ENCODE results near the gene NEMF.
A peak's percentile ranks its signal among the peaks of the same experiment; 100 is the strongest.
"Not testable (repeated sequence)": the region's sequence is repeated elsewhere in the genome, so short reads cannot be mapped to it uniquely, and the experiment has no call there.

Gene NEMF

DNA sequence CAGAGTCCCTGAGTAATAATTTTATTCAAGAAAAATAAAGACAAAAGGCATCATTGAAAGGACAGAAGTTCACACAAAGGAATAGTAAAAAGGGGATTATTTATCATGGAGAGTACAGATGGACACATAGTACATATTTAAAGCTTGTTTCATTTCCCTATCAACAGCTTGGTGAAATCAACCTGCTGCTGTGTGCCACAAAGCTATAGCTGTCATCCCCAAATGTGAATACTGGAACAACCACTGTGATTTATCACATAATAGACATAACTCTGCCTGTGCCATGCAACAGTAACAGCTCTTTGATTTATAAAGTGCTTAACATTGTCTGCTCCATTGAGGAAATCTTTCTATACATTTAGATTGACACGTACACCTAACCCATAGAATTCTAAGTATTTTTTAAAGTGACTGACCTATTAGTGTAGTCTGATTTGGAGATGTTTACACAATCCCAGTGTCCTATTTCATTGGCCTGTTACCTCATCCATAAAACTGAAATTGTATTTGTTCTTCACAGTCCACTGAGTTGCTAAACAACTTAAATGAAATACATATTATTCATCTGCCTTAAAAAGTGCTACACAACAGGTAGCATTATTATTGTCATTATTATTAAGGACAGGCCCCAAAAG, 3.3 kb downstream of the NEMF start:
- no peak for DNase-seq (ENCODE audit: low read depth in 2 of 2)

DNA sequence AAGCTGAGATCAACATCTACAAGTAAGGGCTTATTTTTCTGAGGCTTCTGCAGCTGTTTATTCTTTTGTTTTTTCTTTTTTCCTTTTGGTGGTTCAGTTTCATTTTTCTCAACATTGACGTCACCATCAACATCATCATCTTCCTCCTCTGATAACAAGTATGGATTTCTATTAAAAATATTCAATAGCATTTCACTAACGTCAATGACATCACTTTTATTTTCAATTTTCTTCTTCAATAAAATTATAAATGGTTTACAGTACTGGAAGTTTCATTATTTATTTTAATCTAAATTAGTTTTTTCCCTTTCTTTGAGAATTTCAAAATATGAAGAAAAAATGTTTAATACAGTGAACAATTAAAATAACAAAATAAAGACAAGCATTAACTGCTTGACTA, 23.9 kb downstream of the NEMF start:
- no peak for DNase-seq (ENCODE audit: low read depth in 2 of 2)

GRCh38 chr14:49820176-49820575, 32.4 kb downstream of the NEMF start:
- no peak for DNase-seq (ENCODE audit: low read depth in 2 of 2)

- DNase-seq (ENCODE audit: low read depth in 2 of 2) = no peak
Measured at GRCh38 chr14:49816844-49817243, 35.7 kb downstream of the NEMF start.

DNA sequence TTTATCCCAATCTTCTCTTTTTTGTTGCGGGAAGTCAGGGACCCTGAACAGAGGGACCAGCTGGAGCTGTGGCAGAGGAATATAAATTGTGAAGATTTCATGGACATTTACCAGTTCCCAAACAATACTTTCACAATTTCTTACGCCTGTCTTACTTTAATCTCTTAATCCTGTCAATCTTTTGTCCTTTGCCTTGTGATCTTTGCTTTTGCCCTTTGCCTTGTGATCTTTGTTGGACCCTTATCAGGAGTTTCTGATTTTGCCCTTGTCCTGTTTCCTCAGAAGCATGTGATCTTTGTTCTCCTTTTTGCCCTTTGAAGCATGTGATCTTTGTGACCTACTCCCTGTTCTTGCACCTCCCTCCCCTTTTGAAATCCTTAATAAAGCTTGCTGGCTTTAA, 36.5 kb downstream of the NEMF start:
- DNase-seq (ENCODE audit: low read depth in 2 of 2) = not testable (repeated sequence)

- no peak for DNase-seq (ENCODE audit: low read depth in 2 of 2)
Measured at GRCh38 chr14:49808780-49809179, 43.8 kb downstream of the NEMF start.

DNA sequence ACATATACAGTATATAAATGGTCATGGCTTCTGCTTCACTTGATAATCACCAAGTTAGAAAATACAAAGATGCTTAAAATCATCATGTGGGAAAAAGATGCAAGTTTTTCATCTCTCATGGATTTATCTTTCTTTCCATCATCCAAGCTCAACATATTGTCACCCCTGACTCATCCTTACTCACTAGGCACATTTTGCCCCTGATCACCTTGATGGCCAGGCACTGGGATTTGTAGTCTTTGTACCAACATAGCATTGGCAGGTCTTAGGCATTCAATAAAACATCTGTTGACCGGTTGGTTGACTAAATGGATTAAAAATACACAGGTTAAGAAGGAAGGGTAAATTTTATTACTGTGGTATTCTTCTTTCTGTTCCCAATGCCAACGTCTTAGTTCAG, 56.6 kb downstream of the NEMF start:
- DNase-seq (ENCODE audit: low read depth in 2 of 2) = no peak

DNA sequence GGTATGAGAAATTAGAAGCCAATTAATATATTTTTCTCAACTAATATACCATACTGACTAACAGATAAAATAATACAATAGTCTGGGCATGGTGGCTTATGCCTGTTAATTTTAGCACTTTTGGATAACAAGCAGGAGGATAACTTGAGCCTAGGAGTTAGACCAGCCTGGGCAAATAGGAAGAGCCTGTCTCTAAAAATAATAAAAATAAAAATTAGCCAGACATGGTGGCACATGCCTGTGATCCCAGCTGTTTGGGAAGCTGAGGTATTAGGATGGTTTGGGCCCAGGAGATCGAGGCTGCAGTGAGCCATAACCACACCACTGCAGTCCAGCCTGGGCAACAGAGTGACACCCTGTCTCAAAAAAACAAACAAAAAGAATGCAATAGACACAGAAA, 60.0 kb downstream of the NEMF start:
- no peak for DNase-seq (ENCODE audit: low read depth in 2 of 2)

DNA sequence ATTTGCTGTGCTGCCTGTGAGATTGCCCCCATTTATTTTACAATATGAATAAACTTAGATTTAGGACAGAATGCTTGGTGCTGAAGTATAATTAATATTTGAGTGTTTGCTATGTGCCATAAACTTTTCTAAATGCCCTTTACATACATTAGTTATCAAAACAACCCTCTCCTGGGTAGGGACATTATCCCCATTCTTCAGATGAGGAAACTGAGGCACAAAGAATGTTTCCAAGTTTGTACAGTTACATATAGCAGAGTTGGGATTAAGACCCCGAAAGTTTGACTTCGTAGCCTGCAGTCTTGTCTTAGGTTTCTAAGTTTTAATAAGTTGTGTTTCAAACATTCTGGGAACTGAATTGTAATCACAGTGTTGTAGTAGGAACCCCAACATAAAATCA, 66.3 kb downstream of the NEMF start:
- no peak for DNase-seq (ENCODE audit: low read depth in 2 of 2)

DNA sequence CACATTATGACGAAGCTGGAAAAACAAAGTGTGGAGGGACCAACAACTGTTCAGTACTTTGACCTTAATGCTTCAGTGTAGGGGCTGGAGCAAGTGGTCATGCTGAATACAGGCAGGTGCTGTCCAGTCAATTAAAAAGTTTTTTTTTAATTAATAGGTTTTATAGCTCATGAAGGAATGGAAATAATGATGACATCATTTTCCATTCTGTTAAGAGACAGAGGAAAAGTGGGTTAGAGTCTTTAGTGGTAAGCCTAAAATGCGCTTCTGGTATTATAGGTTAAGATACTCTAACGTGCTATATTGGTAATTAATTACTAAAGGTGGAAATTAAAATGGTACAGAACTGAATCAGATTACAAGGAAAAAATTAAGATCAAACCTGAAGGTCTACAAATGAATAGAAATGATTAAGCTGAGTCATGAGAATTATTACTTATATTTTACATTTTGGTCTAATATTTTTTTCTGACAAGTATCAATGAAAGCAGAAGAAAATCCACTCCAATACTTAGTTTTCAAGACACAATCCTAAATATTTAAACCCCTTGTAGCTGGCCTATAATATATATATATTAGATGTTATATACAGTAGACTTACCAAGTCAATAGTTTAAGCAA, 69.1 kb downstream of the NEMF start:
- no peak for DNase-seq (ENCODE audit: low read depth in 2 of 2)

- not testable (repeated sequence) for DNase-seq (ENCODE audit: low read depth in 2 of 2)
Measured at GRCh38 chr14:49781040-49781439, 71.5 kb downstream of the NEMF start.

DNA sequence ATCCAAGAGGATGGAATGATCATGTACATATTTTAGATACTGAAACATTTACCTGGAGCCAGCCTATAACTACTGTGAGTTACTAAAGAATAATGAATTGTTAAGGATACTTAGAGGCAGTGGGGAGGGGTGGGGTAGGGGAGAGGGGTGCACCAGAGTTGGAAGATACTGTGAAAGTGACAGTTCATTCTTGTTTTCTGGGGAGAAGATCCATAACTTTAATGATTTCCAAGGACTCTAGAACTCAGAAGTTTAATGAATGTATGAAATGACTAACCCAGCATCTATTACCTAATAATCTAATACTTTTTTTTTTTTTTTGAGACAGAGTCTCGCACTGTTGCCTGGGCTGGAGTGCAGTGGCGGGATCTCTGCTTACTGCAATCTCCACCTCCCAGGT, 74.2 kb downstream of the NEMF start:
- no peak for DNase-seq (ENCODE audit: low read depth in 2 of 2)

DNA sequence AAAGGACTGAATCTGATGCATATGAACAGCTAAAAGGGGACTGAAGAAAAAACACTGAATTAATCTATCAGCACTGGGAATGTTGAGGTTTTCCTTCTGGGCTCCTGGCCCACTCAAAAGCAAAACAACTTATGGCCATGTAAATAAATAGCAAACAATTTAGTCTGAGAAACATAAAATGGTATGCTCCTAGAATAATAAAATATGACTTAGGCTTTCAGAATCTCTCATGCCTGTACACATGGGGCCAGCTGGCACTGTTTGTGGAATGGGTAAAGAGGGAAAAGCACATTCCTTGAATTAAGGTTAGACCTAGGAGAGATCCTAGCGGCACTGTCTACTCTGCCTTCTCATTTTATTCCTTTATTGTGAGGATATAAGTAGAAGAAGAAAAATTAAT, 78.5 kb downstream of the NEMF start:
- no peak for DNase-seq (ENCODE audit: low read depth in 2 of 2)

DNA sequence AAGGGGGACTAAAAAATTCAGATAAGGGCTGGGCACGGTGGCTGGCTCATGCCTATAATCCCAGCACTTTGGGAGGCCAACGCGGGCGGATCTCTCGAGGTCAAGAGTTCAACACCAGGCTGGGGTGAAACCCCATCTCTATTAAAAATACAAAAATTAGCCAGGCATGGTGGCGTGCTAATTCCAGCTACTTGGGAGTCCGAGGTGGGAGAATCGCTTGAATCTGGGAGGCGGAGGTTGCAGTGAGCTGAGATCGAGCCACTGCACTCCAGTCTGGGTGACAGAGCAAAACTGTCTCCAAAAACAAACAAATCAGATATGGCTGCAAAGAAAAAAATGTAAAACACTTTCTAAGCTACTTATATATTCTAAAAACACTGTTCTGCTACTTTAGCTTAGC, 80.9 kb downstream of the NEMF start:
- DNase-seq (ENCODE audit: low read depth in 2 of 2) = not testable (repeated sequence)

DNA sequence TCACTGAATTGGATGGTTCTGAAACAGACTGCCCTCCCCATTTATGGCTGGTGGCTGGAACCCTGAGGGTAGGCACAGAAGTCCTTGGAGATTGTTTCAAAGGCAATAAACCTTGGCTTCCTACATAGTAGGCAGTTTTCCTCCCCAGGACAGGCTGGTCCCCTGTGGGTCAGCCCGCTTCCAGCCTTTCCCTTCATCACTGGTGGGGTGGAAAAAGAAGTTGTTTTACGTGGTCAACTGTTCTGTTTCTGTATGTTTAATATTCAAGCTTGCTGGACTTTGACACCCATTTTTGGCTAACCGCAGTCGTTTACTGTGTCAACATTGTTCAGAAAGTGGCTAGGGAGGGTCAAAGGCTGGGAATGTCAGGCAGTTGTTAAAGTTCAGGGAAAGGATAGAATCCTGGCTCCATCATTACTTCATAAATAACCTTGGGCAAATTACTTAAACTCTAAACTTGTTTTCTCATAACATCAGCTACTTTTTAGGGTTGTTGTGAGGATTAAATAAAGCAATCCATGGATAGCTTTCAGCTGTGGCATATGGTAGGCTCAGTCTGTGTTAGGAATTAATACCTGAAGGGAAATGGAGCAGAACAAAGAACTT, 82.3 kb downstream of the NEMF start:
- DNase-seq (ENCODE audit: low read depth in 2 of 2) = no peak

DNA sequence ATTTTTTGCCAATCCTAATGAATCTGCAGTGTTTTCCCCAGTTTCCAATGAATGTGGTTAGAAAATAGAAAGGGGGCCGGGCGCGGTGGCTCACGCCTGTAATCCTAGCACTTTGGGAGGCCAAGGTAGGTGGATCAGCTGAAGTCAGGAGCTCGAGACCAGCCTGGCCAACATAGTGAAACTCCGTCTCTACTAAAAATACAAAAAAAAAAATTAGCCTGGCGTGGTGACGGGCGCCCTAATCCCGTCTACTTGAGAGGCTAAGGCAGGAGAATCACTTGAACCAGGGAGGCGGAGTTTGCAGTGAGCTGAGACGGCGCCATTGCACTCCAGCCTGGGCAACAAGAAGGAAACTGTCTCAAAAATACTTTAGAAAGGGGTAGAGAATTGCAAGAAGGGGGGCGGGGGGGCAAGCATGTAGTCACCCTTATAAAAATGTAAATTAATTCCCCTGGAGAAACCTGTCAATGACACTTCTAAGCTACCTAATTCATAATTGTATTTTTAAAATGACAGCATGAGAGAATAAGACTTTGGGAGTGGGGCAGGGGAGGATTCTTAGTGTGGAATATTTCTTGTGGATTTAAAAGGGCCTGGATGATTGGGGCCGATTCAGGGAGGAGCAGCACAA, 82.9 kb downstream of the NEMF start:
- DNase-seq (ENCODE audit: low read depth in 2 of 2) = no peak

- no peak for DNase-seq (ENCODE audit: low read depth in 2 of 2)
Measured at GRCh38 chr14:49769171-49769570, 83.4 kb downstream of the NEMF start.

- DNase-seq (ENCODE audit: low read depth in 2 of 2) = peak; percentile 47 to 50
Measured at GRCh38 chr14:49768301-49769121, 84.1 kb downstream of the NEMF start.

GRCh38 chr14:49767571-49768300, 84.9 kb downstream of the NEMF start, which contains the start of gene KLHDC2:
Gene KLHDC2, plus strand, starts transcription at chr14:49768153. Its CDS starts 316 bp downstream, at chr14:49768469.
- DNase-seq (ENCODE audit: low read depth in 2 of 2) = peak; percentile 75 to 82

- no peak for DNase-seq (ENCODE audit: low read depth in 2 of 2)
Measured at GRCh38 chr14:49767270-49767570, 85.4 kb downstream of the NEMF start.

DNA sequence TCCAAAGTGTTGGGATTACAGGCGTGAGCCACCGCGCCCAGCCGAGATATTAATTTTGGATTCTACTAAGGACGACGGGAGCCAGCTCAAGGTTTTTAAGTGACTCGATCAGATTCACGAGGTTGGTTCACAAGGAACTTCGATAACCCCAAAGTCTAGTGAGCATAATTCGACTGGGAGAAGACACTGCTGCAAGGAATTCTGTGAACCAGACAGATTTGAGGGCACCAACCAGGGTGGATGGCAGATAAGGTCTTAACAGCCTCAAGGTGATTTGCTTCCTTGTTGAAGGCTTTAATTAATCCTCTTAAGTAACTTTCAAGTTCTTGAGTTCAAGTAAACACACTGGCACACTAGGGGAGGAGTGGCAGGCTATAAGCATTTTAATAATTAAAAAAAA, 85.7 kb downstream of the NEMF start:
- no peak for DNase-seq (ENCODE audit: low read depth in 2 of 2)

All from stimulated activated CD4-positive, alpha-beta T cell treated with anti-CD3 and anti-CD28 coated beads, Interleukin-1b, Interleukin-23, amount 100 ng/mL, for 4 hours (primary cell).